ENCODE measurements around the gene PLA2G2C.

- TF ChIP-seq CTCF (IDR thresholded peaks at IDR 0.05): no peak
- no peak for TF ChIP-seq POLR2A (IDR thresholded peaks at IDR 0.05; ENCODE audit: low read depth)
- TF ChIP-seq EP300 (IDR thresholded peaks at IDR 0.05): no peak
Measured at GRCh38 chr1:20182415-20182814, 3.9 kb downstream of the PLA2G2C start.
